Activated CD4-positive, alpha-beta T cell treated with anti-CD3 and anti-CD28 coated beads, Interleukin-2, Interleukin-4, amounts not matched to agents 100 ng/mL and 50 ng/mL, durations not matched to agents 16 hours and 8 hours (primary cell): Measurements from ENCODE around the gene HMGN3.
A peak's percentile ranks its signal among the peaks of the same experiment; 100 is the strongest.
"Not testable (repeated sequence)": the region's sequence is repeated elsewhere in the genome, so short reads cannot be mapped to it uniquely, and the experiment has no call there.

Experiments used
- DNase-seq: peaks from one replicate; pipeline ENCODE4 v3.0.0-alpha.2; 2020; ENCODE audit warnings: low spot score

Gene HMGN3

GRCh38 chr6:79234150-79235022, at the start of gene HMGN3:
HMGN3 (minus strand) TSS chr6:79234682.
- DNase-seq: peak; percentile 94

DNA sequence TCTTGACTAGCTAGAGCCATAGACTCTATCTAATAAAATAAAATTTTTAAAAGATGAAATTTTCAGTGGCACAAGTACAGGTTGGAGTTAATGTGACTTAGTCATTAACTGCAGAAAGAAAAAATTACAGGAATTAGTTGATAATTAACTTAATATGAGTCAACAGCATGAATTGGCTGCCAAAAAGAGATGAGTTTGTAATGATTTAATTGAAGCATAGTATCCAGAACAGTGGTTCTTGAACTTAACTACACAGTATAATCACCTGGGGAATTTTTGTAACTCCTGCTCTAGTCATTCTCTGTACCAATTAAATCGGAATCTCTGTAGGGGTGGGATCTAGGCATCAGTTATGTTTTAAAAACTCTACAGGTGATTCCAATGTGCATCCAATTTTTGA, 46.3 kb upstream of the HMGN3 start:
- DNase-seq: no peak

- DNase-seq: no peak
These were observed 42.6 kb upstream of the HMGN3 start for GRCh38 chr6:79277109-79277508.

DNA sequence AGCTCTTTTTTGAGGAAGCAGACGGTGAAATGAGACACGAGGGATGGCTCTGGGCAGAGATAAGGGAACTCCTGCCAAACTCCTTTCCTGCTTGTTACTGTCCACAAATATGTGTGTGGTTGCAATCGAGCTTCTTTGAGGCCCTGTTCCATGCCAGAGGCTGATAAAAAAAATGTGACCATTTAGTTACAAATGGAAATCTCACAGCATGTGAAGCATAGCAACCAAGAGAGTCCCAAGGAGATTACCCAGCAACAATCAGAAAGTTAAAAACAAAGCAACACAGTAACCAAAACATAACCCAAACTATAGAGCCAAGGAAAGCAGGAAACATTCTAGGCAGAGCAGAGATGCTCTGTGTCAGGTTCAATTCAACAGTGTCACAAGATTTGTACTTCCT, 35.4 kb upstream of the HMGN3 start:
- no peak for DNase-seq

DNA sequence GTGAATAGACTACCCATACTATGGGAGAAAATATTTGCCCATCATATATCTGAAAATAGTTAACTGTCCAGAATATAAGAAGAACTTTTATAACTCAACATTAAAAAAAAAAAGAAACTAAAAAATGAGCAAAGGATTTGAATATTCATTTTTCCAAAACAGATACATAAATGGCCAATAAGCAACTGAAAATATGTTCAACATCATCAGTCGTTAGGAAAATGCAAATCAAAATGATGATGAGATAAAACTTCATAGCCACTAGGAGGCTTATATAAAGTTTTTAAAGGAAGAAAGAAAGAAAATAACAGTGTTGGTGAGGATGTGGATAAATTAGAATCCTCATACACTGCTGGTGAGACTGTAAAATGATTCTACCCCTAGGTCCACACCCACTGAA, 32.6 kb upstream of the HMGN3 start:
- DNase-seq: no peak

GRCh38 chr6:79266051-79266450, 31.6 kb upstream of the HMGN3 start:
- DNase-seq: no peak

- no peak for DNase-seq
These were observed 28.9 kb upstream of the HMGN3 start for GRCh38 chr6:79263359-79263758.

DNA sequence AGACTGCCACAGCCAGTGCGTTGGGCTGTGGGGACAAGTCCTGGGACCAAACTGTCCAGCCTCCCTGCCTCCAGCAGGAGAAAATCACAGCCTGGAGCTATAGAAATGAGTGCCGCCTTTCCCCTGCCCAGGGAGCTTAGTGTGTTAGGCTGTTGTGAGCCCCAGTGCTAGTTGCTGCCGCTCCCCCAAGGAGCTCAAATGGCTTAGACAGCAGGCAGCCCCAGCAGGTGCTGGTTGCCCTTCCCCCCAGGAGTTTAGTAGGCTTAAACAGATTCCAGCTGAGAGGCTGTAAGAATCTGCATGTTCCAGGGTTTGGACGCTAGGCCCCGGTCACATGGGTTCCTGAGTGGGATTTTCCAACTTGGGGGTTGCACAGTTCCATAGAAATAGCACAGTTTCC, 27.2 kb upstream of the HMGN3 start:
- no peak for DNase-seq

GRCh38 chr6:79260772-79261171, 26.3 kb upstream of the HMGN3 start:
- no peak for DNase-seq

GRCh38 chr6:79257381-79258205, 23.1 kb upstream of the HMGN3 start:
- DNase-seq: no peak

- DNase-seq: not testable (repeated sequence)
These were observed 22.3 kb upstream of the HMGN3 start for GRCh38 chr6:79256770-79257169.

GRCh38 chr6:79255086-79255485, 20.6 kb upstream of the HMGN3 start:
- not testable (repeated sequence) for DNase-seq

GRCh38 chr6:79250559-79250958, 16.1 kb upstream of the HMGN3 start:
- DNase-seq: no peak

DNA sequence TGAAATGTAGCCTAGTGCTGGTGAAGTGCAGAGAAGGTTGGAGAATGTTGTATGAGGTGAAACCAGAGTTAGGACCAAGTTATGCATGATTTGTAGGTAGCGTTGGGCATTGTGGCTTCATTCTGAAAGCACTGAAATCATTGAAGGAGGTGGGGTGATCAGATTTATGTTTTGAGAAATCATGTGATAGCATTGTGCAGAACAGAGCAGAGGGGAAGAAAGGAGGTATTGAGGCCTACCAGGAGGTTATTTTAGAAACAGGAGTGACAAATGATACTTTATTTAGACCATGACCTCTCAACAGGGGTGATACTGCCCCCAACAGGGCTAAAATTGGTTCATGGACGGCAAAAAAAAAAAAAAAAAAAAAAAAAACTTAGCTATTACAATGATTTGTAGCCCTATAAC, 15.6 kb upstream of the HMGN3 start:
- no peak for DNase-seq

- no peak for DNase-seq
These were observed 14.7 kb upstream of the HMGN3 start for GRCh38 chr6:79249136-79249535.

DNA sequence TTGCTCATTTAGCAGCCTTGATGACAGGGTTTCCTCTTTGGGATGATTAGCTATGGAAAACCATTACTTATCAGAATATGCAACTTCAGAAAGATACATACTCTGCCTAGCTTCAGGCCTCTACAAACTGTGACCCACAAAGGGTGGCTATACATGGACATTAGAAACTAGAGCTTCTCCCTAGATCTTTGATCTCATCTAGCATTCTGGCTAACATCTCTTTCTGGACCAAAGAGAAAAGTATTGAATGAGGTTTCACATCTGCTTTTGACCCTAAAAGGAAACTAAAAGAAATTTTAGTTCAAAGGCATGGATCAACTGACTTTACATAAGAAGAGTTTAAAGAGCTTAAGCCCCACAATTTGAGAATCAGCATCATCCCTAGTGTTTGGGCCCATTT, 12.4 kb upstream of the HMGN3 start:
- no peak for DNase-seq

DNA sequence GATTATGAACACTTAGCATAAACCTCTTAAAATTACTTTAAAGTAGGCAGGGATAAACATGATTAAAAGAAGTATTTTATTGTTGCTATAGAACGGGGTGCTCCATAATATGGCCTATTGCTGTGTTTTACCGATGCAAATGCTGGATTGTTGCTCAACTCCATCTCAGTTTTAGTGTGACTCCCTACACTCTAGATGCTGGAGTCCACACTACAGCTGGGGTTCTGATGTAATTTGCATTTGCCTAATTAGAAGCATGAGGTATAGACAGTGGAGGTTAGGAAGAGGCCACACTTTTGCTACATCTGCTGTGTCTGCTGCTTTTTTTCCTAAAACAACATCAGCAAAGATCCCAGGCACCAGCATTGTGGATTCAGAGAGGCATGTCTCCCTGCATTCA, 6.7 kb upstream of the HMGN3 start:
- DNase-seq: no peak

DNA sequence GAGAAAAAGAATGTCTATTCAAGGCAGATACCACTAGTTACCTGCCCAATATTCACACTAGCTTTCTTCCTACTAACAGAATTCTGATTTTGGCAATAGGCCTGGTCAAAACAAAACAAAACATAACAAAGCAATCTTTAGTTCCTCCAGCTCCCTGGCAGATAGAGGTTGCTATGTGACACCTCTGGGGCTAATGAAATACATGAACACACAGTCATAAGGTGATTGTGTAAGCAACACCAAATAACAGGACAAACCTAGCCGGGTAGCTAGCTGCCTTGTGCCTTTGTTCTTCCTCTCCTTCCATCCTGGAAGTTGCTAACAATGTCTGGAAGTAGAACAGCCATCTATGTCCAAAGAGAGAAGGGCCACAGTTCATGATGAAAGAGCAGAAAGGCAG, 6.0 kb upstream of the HMGN3 start:
- DNase-seq: no peak

DNA sequence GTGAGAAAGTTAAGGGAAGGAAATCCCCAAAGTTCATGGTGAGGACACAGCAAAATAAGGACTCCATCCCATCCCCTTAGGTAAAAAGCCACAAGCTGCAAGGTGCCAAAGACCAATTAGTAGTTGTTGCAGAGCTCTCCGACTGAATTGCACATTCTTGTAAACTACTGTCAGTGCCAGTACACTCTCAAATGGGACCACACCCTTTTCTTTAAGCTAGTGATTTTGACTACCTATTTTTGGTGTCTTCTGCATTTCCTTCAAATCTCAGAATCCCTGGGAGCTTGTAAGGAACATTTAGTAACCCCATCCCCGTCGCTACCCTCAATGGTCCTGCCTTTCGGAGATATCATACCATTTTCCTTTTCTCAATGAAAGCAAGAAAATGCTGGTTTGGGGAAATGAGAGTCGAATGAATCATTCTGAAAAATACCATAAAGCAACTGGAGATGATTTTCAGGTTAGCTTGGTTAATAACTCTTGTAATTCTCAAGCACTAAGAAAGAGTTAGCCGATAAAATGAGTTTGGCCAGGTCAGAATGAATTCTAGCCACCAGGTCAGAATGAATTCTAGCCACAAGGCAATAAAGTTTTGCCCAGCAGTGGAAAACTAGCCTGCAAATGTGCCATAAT, 5.2 kb upstream of the HMGN3 start:
- DNase-seq: no peak

DNA sequence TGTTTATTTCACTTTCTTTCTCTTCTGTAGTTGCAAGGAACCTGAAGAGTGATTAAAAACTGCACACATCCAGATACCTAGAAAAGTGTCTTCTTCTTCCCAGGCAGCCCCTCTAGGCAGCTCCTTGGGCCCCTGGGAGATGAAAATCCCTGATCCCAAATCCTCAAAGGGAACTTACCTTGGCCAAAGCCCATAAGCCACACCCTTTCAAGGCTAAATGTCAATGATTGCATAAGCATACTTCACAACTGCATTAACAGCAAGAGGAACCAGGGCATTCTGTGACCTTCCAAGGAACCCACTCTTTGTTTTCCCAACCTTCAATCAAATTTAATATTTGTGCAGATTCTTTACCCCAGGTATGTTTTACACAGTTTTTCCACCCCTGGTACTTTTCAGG, 4.4 kb upstream of the HMGN3 start:
- no peak for DNase-seq

DNA sequence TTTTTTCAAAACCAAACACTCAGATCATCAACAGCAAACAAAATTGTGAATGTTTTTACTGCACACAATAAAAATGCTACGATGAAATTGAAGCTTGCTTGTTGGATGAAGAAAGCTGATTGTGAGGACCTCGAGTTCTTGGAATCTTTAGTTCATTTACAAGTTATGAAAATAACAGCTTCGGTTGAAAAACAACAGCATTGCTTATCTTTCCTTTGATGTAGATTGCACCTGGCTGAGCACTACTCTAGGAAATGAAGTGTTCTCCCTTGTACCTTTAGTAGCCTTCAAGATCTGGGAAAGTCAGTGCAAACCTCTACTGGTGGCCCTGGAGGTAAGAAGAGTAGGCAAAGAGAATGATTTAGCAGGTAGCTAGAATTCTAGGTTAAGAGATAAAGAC, 2.2 kb upstream of the HMGN3 start:
- DNase-seq: no peak

DNA sequence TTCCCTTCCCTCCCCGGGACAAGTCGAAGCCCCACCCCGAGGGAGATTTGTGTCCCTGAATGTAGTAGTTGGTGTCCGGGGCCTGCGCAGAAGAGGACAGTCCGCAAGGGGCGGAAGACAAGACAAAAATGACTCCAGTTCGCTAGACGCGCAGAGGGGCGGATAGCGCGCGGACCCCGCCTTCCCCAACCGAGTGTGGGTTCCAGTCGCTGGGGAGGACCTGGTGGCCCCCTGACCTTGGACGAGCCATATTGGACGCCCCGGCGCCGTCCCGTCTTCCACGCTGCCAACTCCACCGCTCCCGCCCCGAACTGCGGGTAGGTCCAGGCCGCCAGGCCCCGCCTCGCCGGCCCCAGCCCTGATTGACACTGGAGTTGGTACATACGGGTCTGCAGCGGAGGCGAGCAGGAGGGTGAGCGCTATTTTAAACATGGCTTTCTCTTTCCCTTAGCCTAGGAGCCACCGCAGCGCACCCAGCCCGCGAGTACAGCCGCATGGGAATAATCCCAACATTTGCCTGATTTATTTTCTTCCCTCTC, 802 bp downstream of the HMGN3 start:
- peak; percentile 76 for DNase-seq
